ENCODE measurements around the gene TTC33. TPM values are rescaled to one million over a fixed set of nuclear protein-coding genes. Genes with fewer than 3 reads are reported as not detected.
A peak's percentile ranks its signal among the peaks of the same experiment; 100 is the strongest.
"Not testable (repeated sequence)": the region's sequence is repeated elsewhere in the genome, so short reads cannot be mapped to it uniquely, and the experiment has no call there.

The TTC33 gene
- polyA plus RNA-seq, 1 donor from 2014 or later = 14.5 TPM

DNA sequence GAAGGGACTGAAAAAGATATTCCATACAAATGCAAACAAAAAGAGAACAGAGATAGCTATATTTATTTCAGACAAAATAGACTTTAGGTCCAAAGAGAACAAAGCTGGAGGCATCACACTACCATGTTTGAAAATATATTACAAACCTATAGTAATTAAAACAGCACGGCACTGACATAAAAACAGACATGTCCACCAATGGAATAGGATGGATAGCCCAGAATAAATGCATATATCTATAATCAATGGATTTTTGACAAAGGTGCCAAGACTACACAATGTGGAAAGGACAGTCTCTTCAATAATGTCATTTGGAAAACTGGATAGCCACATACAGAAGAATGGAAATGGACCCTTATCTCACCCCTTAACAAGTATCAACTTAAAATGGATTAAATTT, 32.2 kb upstream of the TTC33 start:
- Mint-ChIP-seq H3K9me3 (no peaks in the 10 kb centered on the region), H3K36me3 (peaks cover 9% of the 10 kb centered on the region), H3K27ac (no peak overlapping the region), H3K27me3 (no peaks in the 10 kb centered on the region), H3K4me1 (peaks cover 22 to 42% (median 32%) of the 10 kb centered on the region in 3 donors), H3K4me3 (no peak overlapping the region)

- peaks cover 27 to 41% (median 32%) of the 10 kb centered on the region in 3 donors for H3K4me1 Mint-ChIP-seq
- not testable (repeated sequence) for H3K36me3 Mint-ChIP-seq, H3K27ac Mint-ChIP-seq, H3K9me3 Mint-ChIP-seq, H3K27me3 Mint-ChIP-seq
- peak overlapping the region in 1 of 4 donors; percentile 9 for H3K4me3 Mint-ChIP-seq
These were observed 30.9 kb upstream of the TTC33 start for GRCh38 chr5:40786664-40787063.

DNA sequence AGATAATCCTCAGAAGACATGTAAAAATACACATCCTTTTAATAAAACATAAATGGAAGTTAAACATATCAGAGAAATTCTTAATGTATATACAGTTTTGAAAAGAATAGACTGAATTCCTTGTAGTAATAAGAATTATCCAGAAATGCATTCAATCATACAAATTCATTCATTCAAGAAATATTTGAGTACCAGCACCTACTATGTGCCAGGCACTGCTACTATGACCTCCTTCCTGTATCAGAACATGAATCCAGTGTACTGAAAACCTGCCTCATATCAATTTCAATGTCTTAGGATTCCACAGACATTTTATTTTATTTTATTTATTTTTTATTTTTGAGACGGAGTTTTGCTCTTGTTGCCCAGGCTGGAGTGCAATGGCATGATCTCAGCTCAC, 29.2 kb upstream of the TTC33 start:
- H3K4me1 Mint-ChIP-seq = peaks cover 33 to 35% (median 34%) of the 10 kb centered on the region in 3 donors
- H3K27ac Mint-ChIP-seq = no peak overlapping the region
- no peaks in the 10 kb centered on the region for H3K27me3 Mint-ChIP-seq
- no peak overlapping the region for H3K4me3 Mint-ChIP-seq
- no peaks in the 10 kb centered on the region for H3K9me3 Mint-ChIP-seq
- peaks cover 9% of the 10 kb centered on the region for H3K36me3 Mint-ChIP-seq

DNA sequence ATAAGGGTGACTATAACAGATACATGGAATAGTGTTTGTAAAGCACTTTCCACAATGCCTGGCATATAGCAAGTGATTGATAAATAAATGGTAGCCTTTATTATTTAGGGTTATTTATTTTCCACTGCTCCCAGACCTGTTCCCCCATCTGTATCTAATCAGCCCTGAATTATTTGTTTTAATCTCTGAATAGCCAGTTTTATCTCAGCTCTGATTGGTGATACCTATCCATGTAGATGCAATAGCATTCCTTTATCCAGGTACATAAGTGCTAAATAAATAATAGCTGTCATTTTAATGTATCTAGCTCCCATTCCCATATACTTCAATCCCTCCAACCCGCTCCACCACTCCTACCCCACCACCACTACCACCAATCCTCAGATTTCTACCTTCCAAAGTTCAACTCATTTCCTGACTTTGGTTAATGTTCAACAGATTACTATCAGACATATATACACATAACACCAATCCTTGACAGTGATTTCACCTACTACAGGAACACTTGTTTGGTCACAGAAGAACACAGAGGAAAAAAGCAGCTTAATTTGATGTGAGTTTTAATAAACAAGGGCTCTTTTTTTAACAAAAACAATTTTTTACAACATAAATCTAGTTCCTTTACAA, 28.4 kb upstream of the TTC33 start:
- no peak overlapping the region for H3K4me3 Mint-ChIP-seq
- peaks cover 9% of the 10 kb centered on the region for H3K36me3 Mint-ChIP-seq
- peaks cover 29 to 35% (median 29%) of the 10 kb centered on the region in 3 donors for H3K4me1 Mint-ChIP-seq
- H3K27me3 Mint-ChIP-seq = no peaks in the 10 kb centered on the region
- no peaks in the 10 kb centered on the region for H3K9me3 Mint-ChIP-seq
- no peak overlapping the region for H3K27ac Mint-ChIP-seq

- Mint-ChIP-seq H3K4me1 (peaks cover 14 to 28% (median 25%) of the 10 kb centered on the region in 3 donors), H3K36me3 (no peaks in the 10 kb centered on the region), H3K9me3 (no peaks in the 10 kb centered on the region), H3K27me3 (no peaks in the 10 kb centered on the region), H3K27ac (peak overlapping the region in 1 of 3 donors; percentile 1), H3K4me3 (no peak overlapping the region)
These were observed 26.2 kb upstream of the TTC33 start for GRCh38 chr5:40781843-40782409.

GRCh38 chr5:40780858-40781257, 25.1 kb upstream of the TTC33 start:
- no peak overlapping the region for H3K4me3 Mint-ChIP-seq
- peaks cover 14 to 24% (median 23%) of the 10 kb centered on the region in 3 donors for H3K4me1 Mint-ChIP-seq
- H3K36me3 Mint-ChIP-seq = no peaks in the 10 kb centered on the region
- no peaks in the 10 kb centered on the region for H3K27me3 Mint-ChIP-seq
- no peaks in the 10 kb centered on the region for H3K9me3 Mint-ChIP-seq
- H3K27ac Mint-ChIP-seq = no peak overlapping the region

GRCh38 chr5:40780199-40780598, 24.4 kb upstream of the TTC33 start:
- Mint-ChIP-seq H3K36me3 (no peaks in the 10 kb centered on the region), H3K4me1 (peaks cover 14 to 20% (median 20%) of the 10 kb centered on the region in 3 donors), H3K27me3 (no peaks in the 10 kb centered on the region), H3K4me3 (no peak overlapping the region), H3K27ac (no peak overlapping the region), H3K9me3 (no peaks in the 10 kb centered on the region)

DNA sequence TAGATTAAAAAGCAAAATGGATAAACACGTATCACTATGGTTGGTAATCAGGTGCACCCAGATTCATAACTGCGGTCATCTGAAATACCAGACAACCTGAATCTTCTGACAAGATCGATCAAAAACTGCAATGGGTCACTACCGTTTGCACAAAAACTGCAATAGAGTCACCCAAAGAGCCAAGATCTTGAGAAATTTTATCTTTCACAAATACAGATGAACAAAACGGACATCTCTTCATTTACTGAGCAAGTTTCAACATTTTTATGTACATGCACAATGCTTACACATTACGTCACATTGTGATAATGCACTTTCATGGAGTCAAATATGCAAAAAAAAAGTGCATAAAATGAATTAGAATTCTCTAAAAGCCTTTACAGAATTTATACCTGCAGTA, 23.8 kb upstream of the TTC33 start:
- Mint-ChIP-seq H3K36me3 (no peaks in the 10 kb centered on the region), H3K4me3 (no peak overlapping the region), H3K9me3 (no peaks in the 10 kb centered on the region), H3K27me3 (no peaks in the 10 kb centered on the region), H3K27ac (no peak overlapping the region), H3K4me1 (peaks cover 14 to 19% (median 16%) of the 10 kb centered on the region in 3 donors)

GRCh38 chr5:40778133-40778532, 22.4 kb upstream of the TTC33 start:
- H3K27ac Mint-ChIP-seq = no peak overlapping the region
- H3K4me1 Mint-ChIP-seq = peaks cover 10 to 12% (median 10%) of the 10 kb centered on the region in 3 donors

DNA sequence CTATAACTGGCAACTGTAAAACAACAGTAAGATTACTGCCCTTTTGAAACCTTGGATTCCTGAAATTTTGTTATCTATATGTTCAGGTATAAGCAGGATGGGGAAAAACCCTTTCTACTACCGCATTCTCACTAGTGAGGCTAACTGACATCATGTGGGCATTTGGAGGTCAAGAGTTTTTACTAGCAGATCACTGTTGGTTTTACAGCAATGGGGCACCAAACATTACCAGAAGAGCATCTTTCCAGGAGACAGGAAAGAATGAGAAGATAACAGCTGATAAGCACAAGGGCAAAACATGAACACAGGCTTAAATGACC, 20.9 kb upstream of the TTC33 start:
- Mint-ChIP-seq H3K27ac (no peak overlapping the region), H3K4me3 (no peak overlapping the region), H3K9me3 (no peaks in the 10 kb centered on the region), H3K4me1 (peaks cover 5 to 10% (median 7%) of the 10 kb centered on the region in 3 donors), H3K27me3 (no peaks in the 10 kb centered on the region), H3K36me3 (no peaks in the 10 kb centered on the region)

More at GRCh38 chr5:40778133-40778532, 22.4 kb upstream of the TTC33 start:
- no peaks in the 10 kb centered on the region for H3K36me3 Mint-ChIP-seq
- no peaks in the 10 kb centered on the region for H3K9me3 Mint-ChIP-seq
- H3K4me3 Mint-ChIP-seq = no peak overlapping the region
- H3K27me3 Mint-ChIP-seq = no peaks in the 10 kb centered on the region

- H3K36me3 Mint-ChIP-seq = no peaks in the 10 kb centered on the region
- H3K27ac Mint-ChIP-seq = peak overlapping the region in 1 of 3 donors; percentile 25
- H3K27me3 Mint-ChIP-seq = no peaks in the 10 kb centered on the region
- peaks cover 4 to 5% (median 4%) of the 10 kb centered on the region in 3 donors for H3K4me1 Mint-ChIP-seq
- no peaks in the 10 kb centered on the region for H3K9me3 Mint-ChIP-seq
- no peak overlapping the region for H3K4me3 Mint-ChIP-seq
These were observed 20.3 kb upstream of the TTC33 start for GRCh38 chr5:40775846-40776657.

GRCh38 chr5:40775085-40775845, 19.5 kb upstream of the TTC33 start:
- H3K4me1 Mint-ChIP-seq = peaks cover 0 to 5% (median 1%) of the 10 kb centered on the region in 3 donors
- H3K9me3 Mint-ChIP-seq = no peaks in the 10 kb centered on the region
- H3K4me3 Mint-ChIP-seq = no peak overlapping the region
- H3K27me3 Mint-ChIP-seq = no peaks in the 10 kb centered on the region
- no peaks in the 10 kb centered on the region for H3K36me3 Mint-ChIP-seq
- H3K27ac Mint-ChIP-seq = no peak overlapping the region

GRCh38 chr5:40774623-40775022, 18.9 kb upstream of the TTC33 start:
- Mint-ChIP-seq H3K36me3 (no peaks in the 10 kb centered on the region), H3K27me3 (no peaks in the 10 kb centered on the region), H3K4me3 (no peak overlapping the region), H3K9me3 (no peaks in the 10 kb centered on the region), H3K4me1 (peaks cover 0 to 1% (median under 1%) of the 10 kb centered on the region in 3 donors), H3K27ac (no peak overlapping the region)

DNA sequence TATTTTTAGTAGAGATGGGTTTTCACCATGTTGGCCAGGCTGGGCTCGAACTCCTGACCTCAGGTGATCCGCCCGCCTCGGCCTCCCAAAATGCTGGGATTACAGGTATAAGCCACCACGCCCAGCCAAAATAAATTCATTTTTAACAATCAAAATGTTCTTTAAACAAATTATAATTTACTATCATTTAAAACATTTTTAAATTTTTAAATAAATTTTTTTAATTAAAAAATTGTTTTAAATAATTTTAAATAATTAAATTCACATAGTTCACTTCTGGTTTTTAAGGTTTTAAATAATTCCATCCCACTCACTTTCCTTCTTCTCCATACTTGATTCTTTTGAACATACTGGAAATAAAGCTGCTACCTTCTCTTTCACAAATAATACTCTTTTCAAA, 15.0 kb upstream of the TTC33 start:
- no peaks in the 10 kb centered on the region for H3K27me3 Mint-ChIP-seq
- H3K9me3 Mint-ChIP-seq = no peaks in the 10 kb centered on the region
- no peaks in the 10 kb centered on the region for H3K4me1 Mint-ChIP-seq
- no peak overlapping the region for H3K27ac Mint-ChIP-seq
- no peak overlapping the region for H3K4me3 Mint-ChIP-seq
- H3K36me3 Mint-ChIP-seq = no peaks in the 10 kb centered on the region

GRCh38 chr5:40762705-40763104, 6.9 kb upstream of the TTC33 start:
- no peaks in the 10 kb centered on the region for H3K27me3 Mint-ChIP-seq
- no peaks in the 10 kb centered on the region for H3K9me3 Mint-ChIP-seq
- no peaks in the 10 kb centered on the region for H3K4me1 Mint-ChIP-seq
- H3K27ac Mint-ChIP-seq = no peak overlapping the region
- H3K36me3 Mint-ChIP-seq = peaks cover 6% of the 10 kb centered on the region
- H3K4me3 Mint-ChIP-seq = no peak overlapping the region
